IMR-90 (cell line): ENCODE measurements around the gene LETM1.

Experiments
- BHLHE40 ChIP-seq: fragments of 150-350 bp; IDR thresholded peaks from 2 replicates; pipeline ENCODE4 v1.6.1; 2016; ENCODE audit warnings: mild to moderate bottlenecking, low read depth, low read length
- CTCF ChIP-seq: conservative IDR thresholded peaks from 2 replicates; pipeline ENCODE4 v1.5.1; 2012; ENCODE audit warnings: mild to moderate bottlenecking, low read depth, low read length, improper control_type of control experiment
- ELK1 ChIP-seq: fragments of 150-350 bp; IDR thresholded peaks from 2 replicates; pipeline ENCODE4 v1.6.1; 2016; ENCODE audit warnings: low read depth, mild to moderate bottlenecking, low read length, moderate library complexity, borderline replicate concordance
- MAFK ChIP-seq: IDR thresholded peaks from 2 replicates; pipeline ENCODE4 v1.6.1; 2012; ENCODE audit warnings: low read depth, low read length, improper control_type of control experiment
- MXI1 ChIP-seq: IDR thresholded peaks from 2 replicates; pipeline ENCODE4 v1.6.1; 2012; ENCODE audit warnings: low read depth, mild to moderate bottlenecking, low read length, moderate library complexity, borderline replicate concordance
- POLR2A ChIP-seq: IDR thresholded peaks from 2 replicates; pipeline ENCODE4 v1.6.1; 2012; ENCODE audit warnings: mild to moderate bottlenecking, low read depth, low read length
- RAD21 ChIP-seq: IDR thresholded peaks from 2 replicates; pipeline ENCODE4 v1.6.1; 2012; ENCODE audit warnings: low read length, improper control_type of control experiment
- RCOR1 ChIP-seq: IDR thresholded peaks from 2 replicates; pipeline ENCODE4 v1.6.1; 2012; ENCODE audit warnings: mild to moderate bottlenecking, low read length, improper control_type of control experiment; ENCODE audit not compliant: insufficient replicate concordance
- RFX5 ChIP-seq: IDR thresholded peaks from 2 replicates; pipeline ENCODE4 v1.8.0; 2012; ENCODE audit warnings: low read depth, mild to moderate bottlenecking, low read length, moderate library complexity
- USF2 ChIP-seq: fragments of 150-350 bp; IDR thresholded peaks from 2 replicates; pipeline ENCODE4 v1.6.1; 2017; ENCODE audit warnings: mild to moderate bottlenecking, antibody characterized with exemption, low read length, low read depth

- TF ChIP-seq CTCF (0 out of 2 replicates have a peak, but pooled peaks have one; percentile 0), POLR2A (no peak), BHLHE40 (peak; percentile 63; the same call in 1 of the 2 replicates), RAD21 (no peak), ELK1 (no peak), MAFK (no peak), RCOR1 (no peak), RFX5 (no peak), USF2 (no peak), MXI1 (peak; percentile 83; the same call in 1 of the 2 replicates)
These were observed 454 bp downstream of the LETM1 start for GRCh38 chr4:1855333-1856070.
